Spleen (tissue), 7 donors: ENCODE results near the gene MFF.

Source experiments
- POLR2A ChIP-seq, 3 donors: fragments of 450-650 bp; IDR thresholded peaks; one replicate each; pipeline ENCODE4 v1.5.1; 2017; ENCODE audit warnings: antibody characterized with exemption in 3 of 3, mild to moderate bottlenecking in 1 of 3
- POLR2AphosphoS5 ChIP-seq, 3 donors: sonication (generic); formaldehyde crosslinking; IDR thresholded peaks; one replicate each; pipeline ENCODE4 v1.5.1; 2017; ENCODE audit warnings: antibody characterized with exemption in 3 of 3
- TF ChIP-seq, protein P1 (sequence below), 11 experiments: fragments of 200-600 bp in 7 of 11; fragments of 450-650 bp in 4 of 11; sonication (generic) in 4 of 11; IDR thresholded peaks in 8 of 11; conservative IDR thresholded peaks in 3 of 11; 1 replicate in 7 of 11; 2 replicates in 4 of 11; pipeline versions ENCODE4 v1.4.0 to v1.8.0; 2016 to 2021; ENCODE audit warnings: antibody characterized with exemption in 11 of 11, inconsistent platforms in 4 of 11, mild to moderate bottlenecking in 1 of 11
- donor health status: DM: no; HTN: no; CAD: no; lungs with moderate emphysema.
- donor health status: DM: no; HTN: no; CAD: no.
- donor health status: DM: no; HTN: no; CAD: no.

DNA sequence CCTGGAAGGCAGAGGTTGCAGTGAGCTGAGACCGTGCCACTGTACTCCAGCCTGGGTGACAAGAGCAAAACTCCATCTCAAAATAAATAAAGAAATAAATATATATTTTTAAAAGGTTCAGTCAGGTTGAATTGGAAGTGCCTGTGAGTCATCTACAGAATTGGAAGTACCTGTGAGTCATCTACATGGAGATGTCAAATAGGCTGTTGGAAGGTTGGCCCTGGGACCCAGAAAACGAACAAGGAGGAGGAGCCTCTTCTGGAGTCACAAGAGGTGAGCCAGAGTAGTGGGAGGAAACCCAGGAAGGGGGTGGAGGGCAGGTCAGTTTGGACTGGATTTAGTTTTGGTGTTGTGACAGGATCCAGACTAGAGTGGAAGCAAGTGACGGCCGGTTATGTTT lies 77.9 kb downstream of the MFF start:
- TF ChIP-seq, protein P1, sequence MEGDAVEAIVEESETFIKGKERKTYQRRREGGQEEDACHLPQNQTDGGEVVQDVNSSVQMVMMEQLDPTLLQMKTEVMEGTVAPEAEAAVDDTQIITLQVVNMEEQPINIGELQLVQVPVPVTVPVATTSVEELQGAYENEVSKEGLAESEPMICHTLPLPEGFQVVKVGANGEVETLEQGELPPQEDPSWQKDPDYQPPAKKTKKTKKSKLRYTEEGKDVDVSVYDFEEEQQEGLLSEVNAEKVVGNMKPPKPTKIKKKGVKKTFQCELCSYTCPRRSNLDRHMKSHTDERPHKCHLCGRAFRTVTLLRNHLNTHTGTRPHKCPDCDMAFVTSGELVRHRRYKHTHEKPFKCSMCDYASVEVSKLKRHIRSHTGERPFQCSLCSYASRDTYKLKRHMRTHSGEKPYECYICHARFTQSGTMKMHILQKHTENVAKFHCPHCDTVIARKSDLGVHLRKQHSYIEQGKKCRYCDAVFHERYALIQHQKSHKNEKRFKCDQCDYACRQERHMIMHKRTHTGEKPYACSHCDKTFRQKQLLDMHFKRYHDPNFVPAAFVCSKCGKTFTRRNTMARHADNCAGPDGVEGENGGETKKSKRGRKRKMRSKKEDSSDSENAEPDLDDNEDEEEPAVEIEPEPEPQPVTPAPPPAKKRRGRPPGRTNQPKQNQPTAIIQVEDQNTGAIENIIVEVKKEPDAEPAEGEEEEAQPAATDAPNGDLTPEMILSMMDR (IDR thresholded peaks at IDR 0.05 in 8 of 11, conservative IDR thresholded peaks at IDR 0.05 in 3 of 11), result no peak
- TF ChIP-seq POLR2A (IDR thresholded peaks at IDR 0.05), result no peak
- TF ChIP-seq POLR2AphosphoS5 (IDR thresholded peaks at IDR 0.05), result no peak
